HUDEP-2 (cell line): ENCODE results near the gene VWA5A.

ENCODE experiments used
- DNase-seq, 76 experiments: peaks; one replicate each; lab custom pipeline; 2025; ENCODE audit not compliant: unreplicated experiment in 76 of 76; lab: John Stamatoyannopoulos, UW

Gene VWA5A, protein sequence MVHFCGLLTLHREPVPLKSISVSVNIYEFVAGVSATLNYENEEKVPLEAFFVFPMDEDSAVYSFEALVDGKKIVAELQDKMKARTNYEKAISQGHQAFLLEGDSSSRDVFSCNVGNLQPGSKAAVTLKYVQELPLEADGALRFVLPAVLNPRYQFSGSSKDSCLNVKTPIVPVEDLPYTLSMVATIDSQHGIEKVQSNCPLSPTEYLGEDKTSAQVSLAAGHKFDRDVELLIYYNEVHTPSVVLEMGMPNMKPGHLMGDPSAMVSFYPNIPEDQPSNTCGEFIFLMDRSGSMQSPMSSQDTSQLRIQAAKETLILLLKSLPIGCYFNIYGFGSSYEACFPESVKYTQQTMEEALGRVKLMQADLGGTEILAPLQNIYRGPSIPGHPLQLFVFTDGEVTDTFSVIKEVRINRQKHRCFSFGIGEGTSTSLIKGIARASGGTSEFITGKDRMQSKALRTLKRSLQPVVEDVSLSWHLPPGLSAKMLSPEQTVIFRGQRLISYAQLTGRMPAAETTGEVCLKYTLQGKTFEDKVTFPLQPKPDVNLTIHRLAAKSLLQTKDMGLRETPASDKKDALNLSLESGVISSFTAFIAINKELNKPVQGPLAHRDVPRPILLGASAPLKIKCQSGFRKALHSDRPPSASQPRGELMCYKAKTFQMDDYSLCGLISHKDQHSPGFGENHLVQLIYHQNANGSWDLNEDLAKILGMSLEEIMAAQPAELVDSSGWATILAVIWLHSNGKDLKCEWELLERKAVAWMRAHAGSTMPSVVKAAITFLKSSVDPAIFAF

DNA sequence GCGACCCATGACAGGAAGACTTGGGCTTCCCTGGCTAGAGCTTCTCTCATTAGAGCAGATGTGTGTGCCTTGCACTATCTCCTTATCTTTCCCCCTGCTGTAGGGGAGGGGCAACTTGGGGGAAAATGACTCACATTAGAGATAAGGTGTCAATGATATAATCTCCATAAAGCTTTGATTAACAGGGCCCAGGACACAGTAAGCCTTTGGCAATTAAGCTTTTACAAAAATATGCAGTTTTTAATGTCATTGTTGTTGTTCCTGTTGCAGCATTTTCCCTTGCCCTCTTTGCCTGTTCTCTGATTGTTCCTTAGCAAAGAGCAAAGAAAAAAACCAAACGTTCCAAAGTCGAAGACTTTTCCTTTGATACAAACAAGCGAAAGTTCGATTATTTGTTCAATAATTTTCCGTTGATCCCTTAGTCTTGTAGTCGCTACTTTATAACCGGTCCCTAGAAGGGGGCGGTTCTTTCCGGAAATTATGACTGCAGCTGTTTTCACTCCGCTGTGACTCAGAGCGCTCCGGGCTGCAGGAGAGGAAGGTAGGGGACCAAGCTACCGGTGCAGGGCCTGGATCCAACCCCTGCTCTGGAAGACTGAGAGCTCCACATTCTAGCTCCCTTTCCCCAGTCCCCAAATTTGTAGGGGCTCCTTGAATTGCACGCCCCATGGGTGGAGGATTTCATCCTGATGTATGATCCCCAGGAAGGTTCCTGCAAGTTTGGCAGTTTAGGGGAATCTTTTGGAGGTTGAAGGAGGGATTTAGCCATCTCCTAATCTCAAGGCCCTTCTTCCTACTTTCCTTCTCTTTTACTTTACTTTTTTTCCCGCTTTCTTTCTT lies at the start of gene VWA5A:
VWA5A (plus strand) TSS at position 509 of the 840 bp plus-strand sequence. CDS start 2,062 bp downstream, outside the sequence.
- DNase-seq: peak in 71 of 76 experiments; percentile 9 to 88 (median 67)

DNA sequence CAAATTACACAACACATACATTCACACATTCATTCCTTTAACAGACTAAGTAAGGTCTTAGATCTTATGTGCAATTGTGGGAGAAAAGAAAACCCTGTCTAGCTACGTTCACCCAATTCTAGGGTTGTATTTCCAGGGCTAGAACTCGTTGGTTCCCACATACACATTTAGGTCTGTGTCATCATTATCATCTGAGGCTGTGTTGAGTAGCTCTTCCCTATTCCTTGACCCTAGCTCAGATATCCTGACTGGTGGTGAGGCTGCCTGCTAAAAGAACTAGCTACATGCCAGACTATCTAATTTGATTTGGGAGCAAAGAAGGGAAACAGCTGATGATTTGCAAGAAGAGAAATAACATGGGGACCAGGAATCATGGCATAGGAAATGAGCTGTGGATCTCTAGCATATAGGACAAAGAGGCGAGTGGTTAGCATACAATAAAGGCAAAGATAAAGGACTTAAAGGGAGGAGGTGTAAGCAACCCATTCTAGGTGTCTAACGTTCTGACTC lies 46.6 kb upstream of the VWA5A start:
- no peak for DNase-seq

DNA sequence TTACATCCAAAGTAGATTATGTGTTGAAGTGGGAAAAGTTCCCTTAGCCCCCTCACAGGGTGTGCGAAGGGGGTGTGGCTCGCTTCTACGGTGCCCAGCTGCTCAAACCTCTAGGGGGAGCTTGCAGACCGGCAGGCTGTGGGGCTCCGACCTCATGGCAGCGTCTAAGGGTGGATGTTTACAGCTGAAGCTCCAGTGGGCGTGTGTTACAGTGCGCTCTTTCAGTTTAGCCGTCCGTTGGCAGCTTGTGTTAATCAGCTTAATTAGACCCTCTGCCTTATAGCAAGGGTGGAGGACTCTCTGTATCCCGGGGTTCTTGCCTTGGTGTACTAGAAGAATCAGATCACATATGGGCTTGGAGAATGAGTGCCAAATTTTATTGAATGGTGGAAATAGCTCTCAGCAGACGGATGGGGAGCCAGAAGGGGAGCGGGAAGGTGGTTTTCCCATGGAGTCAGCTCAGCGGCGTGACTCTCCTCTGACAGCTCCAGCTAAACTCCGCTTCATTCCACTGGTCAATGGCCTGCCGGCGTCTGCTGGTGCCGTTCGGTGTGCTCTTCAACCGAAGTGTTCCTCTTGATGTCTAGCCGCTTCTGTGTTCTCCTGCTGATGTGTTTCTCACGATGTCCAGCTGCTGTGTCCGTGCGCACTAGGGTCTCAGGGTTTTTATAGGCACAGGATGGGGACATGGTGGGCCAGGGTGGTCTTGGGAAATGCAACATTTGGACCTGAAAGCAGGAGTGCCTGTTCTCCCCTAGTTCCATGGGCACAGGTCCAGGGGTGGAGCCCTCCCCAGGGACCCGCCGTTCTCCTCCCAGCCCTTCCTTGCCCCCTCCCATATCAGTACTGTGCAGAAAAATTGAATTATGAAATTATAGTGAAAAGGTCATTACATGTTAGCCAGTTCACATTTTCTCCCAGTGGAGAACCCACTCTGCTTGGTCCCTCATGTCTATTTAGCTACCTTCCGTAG lies 45.5 kb upstream of the VWA5A start:
- peak in 72 of 76 experiments; percentile 14 to 81 (median 56) for DNase-seq

DNA sequence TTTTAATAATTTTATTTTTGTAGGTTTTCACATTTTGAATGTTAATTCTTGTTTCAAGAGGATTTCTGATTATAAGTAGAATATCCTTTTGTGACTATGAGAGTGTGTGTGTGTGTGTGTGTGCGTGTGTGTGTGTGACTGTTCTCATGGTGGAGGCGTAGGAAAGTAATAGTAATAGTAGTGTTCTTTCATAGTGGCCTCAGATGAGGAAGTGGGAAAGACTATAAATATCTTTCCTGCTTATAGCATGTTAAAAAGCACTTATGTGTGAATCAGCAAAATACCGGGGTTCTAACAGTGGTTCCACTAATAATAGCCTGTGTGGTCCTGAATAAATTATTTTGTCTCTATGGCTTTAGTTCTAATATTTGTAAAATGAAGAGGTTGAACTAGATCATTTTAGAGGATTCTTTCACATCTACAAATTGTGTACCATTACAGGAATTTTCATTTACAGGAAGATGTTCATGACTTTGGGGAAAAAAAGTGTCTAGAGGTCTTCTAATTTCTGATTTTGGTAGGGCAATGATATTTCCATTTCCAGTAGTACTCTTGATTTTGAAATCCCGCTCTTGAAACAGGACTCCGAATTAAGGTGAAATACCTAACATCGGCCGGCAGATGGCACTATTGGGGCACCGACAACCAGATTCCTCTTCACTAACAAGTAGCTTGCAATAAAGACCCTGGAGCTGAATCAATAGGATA lies 44.2 kb upstream of the VWA5A start:
- DNase-seq: peak in 69 of 76 experiments; percentile 13 to 85 (median 65)

DNA sequence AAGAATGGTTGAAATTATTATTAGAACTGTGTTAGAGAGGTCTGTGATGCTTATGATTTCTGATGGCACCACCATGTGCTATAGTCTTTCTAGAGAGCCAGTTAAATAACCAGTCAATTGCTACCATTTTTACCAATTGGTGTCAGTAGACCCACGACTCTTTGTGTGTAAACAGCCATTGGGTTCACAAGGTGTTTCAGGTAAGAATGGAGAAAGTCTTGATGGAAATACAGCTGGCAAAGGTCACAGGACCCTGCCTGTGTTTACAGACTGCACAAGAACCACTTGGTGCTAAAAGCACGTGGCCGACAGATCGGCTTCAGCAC lies 43.7 kb upstream of the VWA5A start:
- DNase-seq: peak in 1 of 76 experiments; percentile 35

DNA sequence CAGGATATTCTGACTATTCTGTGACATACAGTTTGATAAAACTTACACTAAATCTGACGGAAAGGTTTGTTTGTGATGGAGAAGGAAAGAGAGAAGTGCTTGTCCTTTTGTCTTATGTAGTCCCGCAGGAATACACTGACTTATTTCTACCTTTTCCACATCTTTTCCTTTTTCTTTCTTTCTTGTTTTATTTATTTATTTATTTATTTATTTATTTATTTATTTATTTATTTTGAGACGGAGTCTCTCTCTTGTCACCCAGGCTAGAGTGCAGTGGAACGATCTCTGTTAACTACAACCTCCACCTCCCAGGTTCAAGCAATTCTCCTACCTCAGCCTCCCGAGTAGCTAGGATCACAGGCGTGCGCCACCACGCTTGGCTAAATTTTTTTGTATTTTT lies 43.1 kb upstream of the VWA5A start:
- no peak for DNase-seq

DNA sequence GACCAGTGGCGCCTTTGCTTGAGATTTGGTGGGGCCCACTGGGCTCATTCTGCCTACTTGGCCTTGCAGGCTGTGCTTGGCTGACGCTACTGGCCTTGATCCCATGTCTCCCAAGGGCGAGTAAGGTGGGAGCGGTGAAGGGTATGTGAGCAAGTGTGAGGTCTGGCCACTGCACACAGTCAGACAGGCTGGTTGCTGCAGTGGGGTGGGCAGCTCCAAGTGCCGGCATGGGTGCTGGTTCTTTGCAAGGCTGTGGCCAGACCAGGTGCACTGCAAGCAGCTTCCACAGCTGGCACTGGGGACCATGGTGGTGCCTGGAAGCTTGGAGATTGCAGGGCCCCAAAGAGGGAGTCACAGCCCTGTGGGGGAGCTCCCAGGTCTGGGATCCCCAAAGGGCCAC lies 40.7 kb upstream of the VWA5A start:
- no peak for DNase-seq

DNA sequence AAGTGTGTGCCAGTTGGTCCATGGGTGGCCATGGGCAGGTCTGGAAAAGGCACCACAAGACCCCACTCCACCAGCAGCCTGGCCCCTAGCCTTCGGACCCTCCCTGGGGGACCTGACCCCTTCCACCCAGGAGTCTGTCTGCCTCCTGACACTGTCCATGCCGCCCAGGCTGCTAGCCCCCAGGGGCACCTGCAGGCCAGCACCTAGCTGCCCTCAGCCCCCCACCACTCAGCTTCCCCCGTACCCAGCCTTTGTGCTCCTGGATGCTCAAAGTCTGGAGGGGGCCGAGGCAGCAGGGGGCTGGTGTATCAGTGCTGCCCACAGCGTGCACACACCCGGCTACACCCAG lies 39.8 kb upstream of the VWA5A start:
- no peak for DNase-seq

DNA sequence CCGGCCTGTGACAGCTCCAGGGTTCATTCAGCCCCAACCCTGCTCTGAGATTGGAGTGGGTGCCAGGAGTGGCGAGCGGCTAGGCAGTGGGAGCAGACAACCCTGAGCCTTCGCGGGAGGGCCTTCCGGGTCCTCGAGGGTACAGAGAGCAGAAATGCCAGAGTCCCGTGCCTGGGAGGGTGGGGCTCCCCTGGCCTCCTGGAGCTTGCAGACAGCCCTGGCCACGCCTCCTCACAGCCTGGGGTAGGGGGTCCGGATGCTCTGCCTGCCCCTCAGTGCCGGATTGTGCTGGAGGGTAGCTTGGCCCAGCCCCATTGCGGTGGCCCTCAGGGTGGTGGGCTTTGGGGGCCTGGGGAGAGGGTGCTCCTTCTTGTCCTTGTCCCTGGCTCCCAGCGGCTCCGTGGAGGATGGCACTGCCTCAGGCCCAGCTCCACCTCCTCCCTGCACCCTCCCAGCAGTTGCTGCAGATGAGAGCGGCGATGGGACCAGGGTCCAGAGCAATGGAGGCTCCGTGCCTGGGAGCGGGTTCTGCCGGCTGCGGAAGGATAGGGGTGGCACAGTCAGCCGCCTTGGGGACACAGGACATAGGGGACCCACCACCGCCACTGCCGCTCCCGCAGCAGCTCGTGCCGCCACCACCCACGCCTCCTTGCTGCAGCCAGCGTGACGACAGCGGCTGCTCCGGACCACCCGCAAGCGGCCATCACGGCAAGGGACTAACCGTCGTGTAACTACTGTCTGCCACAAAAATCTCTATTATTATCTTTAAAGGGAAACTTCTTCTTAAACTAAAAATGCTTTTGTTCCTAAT lies 39.2 kb upstream of the VWA5A start:
- peak in 75 of 76 experiments; percentile 44 to 94 (median 80) for DNase-seq

DNA sequence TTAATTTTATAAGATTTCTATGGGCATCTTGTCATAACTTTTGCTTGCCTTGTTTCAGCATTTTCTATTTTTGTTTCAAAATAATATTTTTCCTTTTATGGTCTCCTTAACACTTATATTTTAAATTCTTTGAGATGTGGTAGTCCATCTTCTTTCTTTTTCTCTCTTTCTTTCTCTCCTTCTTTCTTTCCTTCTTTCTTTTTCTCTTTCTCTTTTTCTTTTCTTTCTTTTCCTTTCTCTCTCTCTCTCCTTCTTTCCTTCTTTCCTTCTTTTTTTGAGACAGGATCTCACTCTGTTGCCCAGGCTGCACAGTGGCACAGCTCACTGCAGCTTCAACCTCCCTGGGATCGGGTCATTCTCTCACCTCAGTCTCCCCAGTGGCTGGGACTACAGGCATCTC lies 38.0 kb upstream of the VWA5A start:
- peak in 3 of 76 experiments; percentile 2 to 53 (median 10) for DNase-seq

DNA sequence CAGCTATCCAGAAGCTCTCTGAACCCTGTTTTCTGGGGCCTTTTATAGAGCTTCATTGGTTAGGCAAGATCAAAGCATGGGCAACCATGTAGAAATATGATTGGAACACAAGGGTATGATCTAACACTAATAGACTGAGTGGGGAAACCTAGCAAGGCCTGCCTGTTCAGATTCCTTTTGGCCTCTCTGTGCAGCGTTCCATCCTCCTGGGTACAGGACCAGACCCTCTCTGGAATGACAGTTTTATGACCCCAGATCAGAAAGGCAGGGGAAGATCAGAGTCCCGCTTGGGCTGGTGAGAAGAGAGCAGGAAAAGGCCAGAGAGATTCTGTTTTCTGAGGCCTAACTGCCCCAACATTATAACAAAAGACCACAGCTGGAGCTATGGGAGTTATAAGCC lies 36.7 kb upstream of the VWA5A start:
- DNase-seq: peak in 19 of 76 experiments; percentile 10 to 46 (median 17)

DNA sequence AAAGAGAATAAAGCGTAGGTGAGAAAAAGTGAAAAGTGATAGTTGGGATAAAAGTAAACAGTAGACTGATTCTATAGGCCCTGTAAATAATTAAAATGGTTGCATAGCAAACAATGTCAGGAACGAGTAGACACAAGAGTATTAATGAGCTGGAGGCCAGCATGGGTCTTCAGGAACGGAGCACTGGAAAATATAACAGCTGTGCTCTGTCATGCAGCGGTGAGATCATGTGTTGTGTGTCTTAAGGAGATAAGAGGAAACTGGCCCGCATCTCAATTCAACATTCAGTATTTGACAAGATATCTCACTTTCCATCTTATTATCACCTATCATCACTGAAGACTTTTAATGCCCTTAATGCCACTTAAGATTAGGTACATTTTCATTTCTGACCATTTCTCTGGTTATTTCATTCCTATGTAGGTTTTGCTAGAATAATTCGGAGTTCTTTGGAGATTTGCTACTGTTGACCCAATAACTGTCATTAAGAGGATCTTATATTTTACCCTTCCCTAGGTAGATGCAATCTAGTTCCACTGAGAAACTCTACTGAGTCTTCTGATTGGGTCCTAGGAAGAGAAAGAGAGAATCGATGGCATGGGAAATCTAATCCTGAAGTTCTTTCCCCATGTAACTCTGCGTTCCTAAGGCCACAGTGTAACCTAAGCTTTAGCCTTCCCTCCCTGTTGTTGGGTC lies 35.5 kb upstream of the VWA5A start:
- peak in 71 of 76 experiments; percentile 13 to 94 (median 71) for DNase-seq

DNA sequence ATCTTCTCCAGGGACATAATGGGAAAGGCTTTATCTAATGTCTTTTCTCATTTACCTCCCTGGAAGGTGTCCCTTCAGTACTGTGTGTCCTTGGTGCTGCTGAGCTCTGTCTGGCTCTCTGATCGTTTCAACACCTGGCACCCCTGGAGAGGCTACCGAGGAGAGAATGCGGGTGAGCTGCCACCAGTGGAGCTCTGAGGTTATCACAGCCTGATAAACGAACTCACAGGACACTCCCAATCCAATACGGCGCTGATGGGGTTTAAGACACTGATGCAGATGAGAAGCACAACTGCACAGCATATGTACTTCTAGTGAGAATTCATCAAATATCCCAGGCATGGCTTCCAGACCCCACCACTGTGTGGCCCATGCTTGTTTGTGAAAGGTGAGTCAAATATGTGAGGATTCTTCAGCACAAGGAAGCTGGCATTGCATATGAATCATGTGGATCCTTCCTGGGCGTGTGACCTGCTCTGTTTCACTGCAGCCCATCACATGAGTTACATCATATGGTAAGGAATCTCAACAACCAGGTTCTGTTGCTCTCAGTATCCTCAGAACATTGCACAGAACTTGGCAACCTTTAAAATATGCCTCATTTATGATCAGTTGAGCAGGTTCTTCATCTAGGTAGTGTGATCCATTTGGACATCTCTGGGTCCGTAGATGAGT lies 34.8 kb upstream of the VWA5A start:
- DNase-seq: peak in 62 of 76 experiments; percentile 9 to 81 (median 46)

DNA sequence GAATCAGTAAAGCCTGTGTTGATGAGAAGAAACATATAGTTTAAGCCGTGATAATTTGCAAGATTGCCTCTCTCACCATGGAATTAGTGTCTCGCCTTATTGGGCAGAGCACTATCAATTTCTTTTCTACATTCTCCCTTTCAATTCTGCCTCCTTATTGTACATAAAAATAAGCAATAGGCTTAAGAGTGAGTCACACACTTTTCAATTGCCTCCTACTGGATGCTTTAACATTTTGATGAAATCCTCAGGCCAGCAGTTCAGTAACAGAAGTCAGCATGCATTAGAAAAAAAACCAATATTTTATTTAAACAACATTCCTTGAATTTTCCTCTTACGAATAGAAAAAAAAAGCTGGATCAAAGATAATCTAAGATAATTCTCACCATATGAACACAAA lies 33.8 kb upstream of the VWA5A start:
- DNase-seq: no peak

DNA sequence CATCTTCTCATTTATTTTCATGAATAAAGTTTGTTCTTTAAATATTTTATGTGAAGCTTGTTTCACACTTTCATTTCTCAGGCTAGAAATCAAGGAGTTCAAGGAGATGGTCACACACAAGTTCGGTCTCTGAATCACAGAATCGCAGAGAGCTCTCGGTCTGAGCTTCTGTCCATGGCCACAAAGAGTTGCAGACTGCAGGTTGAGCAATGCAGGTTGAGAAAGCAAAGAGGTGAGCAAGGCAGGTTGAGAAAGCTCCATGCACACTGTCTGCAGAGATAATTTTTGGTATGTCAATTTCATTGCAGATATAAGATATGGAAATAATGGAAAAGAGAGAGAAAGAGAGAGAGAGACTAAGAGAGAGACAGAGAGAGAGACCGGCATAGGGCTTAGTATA lies 32.9 kb upstream of the VWA5A start:
- DNase-seq: no peak

DNA sequence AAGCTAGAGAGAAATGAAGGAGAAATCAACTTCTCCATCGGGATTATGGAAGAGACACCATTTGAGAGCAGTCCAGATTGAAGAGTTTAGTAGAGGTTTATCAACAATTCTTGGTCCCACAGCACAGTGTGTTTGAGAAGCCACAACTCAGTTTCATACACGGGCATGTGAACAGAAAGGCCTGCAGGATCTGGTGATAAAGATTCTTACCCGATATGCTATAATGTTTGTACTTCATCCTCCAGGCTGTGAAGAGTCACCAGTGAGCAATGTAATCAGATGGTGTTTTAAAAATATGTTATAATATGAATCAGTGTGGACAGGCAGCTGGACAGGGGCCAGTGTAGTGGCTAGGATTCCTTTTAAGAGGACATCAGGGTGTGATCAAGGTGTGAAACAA lies 29.7 kb upstream of the VWA5A start:
- no peak for DNase-seq
